Left lobe of liver (tissue), 2 donors: ENCODE results near the gene CCDC60. TPM values are rescaled to one million over a fixed set of nuclear protein-coding genes. Genes with fewer than 3 reads are reported as not detected.

Experiments used
- ATAC-seq: fragments of 200-7000 bp; cut with Tn5 transposase; one replicate; pipeline ENCODE4 v1.9.1; 2020; ENCODE audit warnings: mild to moderate bottlenecking, moderate library complexity
- DNase-seq: peaks from one replicate; pipeline ENCODE4 v3.0.0-alpha.2; 2020; ENCODE audit warnings: low spot score
- total RNA-seq: library from RNA; stranded (reverse); gene quantifications from one replicate; pipeline ENCODE4 v1.2.1, GENCODE V29; 2021
- donor health status: DM: no; HTN: no; CAD: no; lungs with moderate emphysema.
- donor health status: DM: no; HTN: yes; CAD: no.

CCDC60 gene
- not detected for total RNA-seq

DNA sequence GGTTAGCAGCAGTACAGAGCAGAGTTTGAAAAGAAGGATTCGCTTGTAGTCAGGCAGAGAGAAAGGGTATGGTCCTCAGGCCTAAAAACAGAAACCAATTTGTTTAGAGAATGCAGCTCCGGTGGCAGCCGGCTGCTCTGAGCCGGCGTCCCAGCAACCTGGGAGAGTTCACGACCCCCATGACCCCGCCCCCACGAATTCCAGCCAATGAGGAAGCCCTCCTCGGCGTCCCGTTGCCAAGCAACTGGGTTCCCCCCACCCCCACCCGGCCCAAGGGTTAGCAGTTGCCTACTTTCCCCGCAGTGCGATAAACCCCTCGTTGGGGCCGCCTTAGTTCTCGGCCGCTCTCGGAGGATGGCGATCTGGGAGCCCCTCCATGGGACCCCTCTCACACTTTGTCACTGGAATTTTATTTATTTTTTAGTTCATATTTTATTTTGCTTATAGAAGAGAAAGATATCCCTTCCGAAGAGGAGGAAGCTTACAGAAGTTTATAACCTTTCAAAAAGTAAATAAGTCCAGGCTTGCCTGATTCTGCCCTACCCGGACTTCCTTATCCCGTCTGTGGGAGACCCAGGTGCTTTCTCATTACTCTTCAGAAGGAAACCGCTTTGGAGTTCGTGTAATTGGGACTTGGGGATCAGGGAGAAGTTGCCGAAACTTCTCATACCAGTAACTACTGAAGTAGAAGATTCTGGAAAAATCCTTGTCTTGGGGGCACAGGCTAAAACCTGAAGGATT is at the start of gene CCDC60:
CCDC60 (plus strand) TSS at position 300 of the 741 bp plus-strand sequence. CDS start 448 bp downstream, outside the sequence.
- ATAC-seq = no peak

GRCh38 chr12:119288576-119288975 is 46.0 kb upstream of the CCDC60 start:
- no peak for DNase-seq
- no peak for ATAC-seq

More for the DNA sequence above, at the start of gene CCDC60:
- no peak for DNase-seq

- DNase-seq (no peak), ATAC-seq (no peak)
These were observed 41.5 kb upstream of the CCDC60 start for GRCh38 chr12:119292893-119293630.

DNA sequence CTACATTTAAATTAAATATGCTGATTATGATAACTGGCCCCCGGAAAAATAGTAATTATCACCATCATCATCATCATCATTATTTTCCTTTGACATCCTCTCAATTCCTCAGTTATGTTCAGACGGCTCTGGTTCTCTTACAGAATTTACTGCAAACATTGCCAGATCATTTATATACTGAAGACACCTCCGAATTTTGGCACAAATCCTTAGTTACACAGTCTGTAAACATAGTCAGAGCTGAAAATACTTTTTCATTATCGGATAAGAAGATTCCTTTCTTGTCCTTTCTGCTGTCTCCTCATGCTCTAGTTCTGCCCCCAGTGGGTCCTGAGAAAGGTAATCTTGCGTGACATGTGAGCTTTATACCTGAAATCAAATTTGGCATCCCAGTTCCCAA is 40.3 kb upstream of the CCDC60 start:
- ATAC-seq (no peak), DNase-seq (no peak)

- ATAC-seq (peak; percentile 26), DNase-seq (no peak)
These were observed 38.0 kb upstream of the CCDC60 start for GRCh38 chr12:119296535-119296934.

- ATAC-seq (no peak), DNase-seq (no peak)
These were observed 35.4 kb upstream of the CCDC60 start for GRCh38 chr12:119299130-119299529.

- ATAC-seq = no peak
- DNase-seq = no peak
These were observed 33.1 kb upstream of the CCDC60 start for GRCh38 chr12:119301379-119301778.

DNA sequence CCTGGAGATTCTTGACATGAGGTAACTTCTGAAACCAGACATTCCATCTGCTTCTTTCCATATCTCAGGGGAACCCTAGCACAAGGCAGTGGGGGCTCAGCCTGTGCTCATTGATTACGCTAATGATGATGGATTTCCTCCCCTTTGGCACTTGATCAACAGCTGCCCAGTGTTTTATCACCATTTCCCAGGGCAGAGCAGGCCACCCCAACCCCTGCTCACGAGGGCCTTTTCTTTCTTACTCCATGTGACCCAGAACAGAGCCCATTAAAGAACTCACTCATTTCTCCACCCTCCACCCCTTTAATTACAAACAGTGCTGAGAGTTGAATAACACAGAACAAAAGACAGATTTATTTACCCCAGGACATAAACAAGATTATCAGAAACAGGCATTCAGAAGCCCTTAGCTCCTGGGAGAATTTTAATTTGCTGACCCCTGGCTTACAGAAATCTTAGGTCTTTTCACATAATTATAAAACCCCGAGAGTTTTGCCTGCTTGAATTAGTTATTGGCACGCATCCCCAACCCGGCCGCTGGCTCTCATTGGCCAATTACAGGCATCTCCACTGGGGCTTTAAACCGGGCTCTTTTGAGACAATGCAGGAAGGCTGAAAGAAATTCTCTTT is 32.0 kb upstream of the CCDC60 start:
- DNase-seq (no peak), ATAC-seq (no peak)

DNA sequence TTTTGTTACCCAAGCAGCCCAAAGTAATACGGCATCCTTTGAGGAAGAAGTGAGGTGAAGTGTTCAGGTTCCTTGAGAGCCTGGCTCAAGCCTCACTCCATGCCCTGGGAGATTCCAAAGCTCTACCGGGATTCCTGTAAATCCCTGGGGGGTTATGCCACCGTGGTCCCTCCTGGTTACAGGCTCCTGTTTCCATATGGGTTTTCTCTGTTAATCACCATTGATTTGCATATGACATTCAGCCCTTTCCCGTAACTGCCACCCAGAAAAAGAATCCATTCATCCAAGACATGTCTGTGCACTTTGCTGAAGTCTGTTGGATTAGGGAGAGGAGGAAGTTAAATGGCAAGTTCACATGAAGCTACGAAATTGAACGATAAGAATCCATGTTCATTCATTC is 27.9 kb upstream of the CCDC60 start:
- DNase-seq (no peak), ATAC-seq (no peak)

- ATAC-seq = no peak
- no peak for DNase-seq
These were observed 26.8 kb upstream of the CCDC60 start for GRCh38 chr12:119307747-119308146.

DNA sequence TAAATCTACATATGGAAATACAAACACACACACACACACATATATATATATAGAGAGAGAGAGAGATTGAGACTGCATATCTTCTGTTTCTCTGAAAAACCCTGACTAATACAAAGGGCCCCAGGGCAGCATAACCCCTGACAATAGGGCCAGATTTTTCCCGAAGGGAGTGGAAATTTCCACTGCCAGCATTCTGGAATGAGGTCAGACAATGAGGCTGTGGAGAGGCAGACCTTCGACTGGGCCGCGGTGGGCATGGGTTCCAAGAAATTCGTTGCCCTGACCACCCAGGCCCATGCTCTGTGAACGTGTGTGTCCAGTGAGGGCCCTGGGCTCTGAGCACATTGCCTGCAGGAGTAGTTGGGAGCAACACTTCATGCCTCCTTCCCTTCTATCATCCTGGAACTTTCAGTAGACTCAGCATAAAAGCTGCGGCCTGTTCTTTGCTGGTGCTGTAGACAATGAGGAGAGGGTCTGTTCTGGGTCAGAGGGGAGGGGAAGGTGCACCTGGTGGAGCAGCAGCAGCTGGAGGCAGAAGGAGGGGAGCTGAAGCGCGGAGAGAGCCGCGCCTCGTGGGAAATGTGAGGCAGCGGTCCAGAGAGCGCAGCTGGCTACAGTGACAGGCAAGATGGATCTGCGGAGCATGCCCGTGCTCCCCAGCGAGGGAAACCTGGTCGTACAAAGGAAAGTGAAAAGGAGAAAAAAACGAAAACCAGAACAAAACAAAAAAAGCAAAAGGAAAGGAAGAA is 25.6 kb upstream of the CCDC60 start:
- DNase-seq = no peak
- no peak for ATAC-seq

DNA sequence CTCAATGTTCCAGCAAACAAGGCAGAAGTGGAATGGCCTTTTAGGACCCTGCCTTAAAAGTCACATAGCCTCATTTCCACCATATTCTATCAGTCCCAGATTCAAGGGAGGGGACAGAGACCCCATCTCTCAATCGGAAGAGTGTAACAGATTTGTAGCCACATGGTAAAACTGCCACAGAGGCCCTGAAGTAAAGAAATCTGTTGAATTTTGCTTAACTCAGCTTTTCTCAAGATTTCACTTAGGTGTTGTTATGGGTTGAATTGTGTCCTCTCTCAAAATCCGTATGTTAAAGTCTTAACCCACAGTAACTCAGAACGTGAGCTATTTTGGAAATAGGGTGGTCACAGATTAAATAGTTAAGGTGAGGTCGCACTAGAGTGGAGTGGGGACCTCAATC is 22.7 kb upstream of the CCDC60 start:
- no peak for ATAC-seq

DNA sequence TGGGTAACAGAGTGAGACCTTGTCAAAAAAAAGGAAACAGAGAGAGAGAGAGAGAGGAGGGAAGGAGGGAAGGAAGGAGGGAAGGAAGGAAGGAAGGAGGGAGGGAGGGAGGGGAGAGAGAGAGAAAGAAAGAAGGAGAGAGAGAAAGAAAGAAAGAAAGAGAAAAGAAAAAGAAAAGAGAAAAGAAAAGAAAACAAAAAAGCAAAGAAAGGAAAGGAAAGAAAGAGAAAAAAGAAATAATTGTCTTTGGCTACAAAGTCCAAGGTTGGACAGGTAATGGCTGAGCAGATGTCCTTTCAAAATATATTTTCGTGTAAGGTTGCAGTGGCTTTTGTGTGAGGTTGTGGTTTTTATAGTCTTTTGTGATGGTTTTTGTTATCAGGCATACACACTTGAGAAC is 21.6 kb upstream of the CCDC60 start:
- DNase-seq (no peak), ATAC-seq (no peak)

More for the DNA sequence above, 22.7 kb upstream of the CCDC60 start:
- no peak for DNase-seq

- ATAC-seq (no peak), DNase-seq (no peak)
These were observed 20.2 kb upstream of the CCDC60 start for GRCh38 chr12:119314290-119314689.

- DNase-seq (no peak), ATAC-seq (peak; percentile 50)
These were observed 14.9 kb upstream of the CCDC60 start for GRCh38 chr12:119319638-119320037.

- DNase-seq = no peak
- ATAC-seq = no peak
These were observed 13.9 kb upstream of the CCDC60 start for GRCh38 chr12:119320678-119321077.

DNA sequence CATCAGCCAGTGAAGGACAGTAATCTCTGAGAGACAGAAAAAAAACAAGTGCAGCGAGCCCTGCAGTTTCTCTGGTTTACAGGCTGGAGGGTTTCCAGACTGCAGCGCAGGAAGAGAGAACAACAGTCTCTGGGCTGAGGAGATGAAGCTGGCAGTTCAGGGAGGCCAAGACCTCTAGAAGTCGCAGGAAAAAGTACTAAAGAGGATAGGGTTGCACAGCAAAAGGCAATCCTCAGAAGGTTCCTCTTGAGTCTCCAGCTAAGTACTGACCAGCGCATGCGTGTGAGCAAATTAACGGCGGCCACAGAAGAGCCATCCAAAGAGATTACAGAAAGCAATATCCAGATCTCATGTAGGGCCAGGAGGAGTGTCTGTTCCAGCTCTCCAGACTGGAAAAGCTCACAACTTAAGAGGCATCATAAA is 12.2 kb upstream of the CCDC60 start:
- ATAC-seq = peak; percentile 58
- DNase-seq = peak; percentile 45

DNA sequence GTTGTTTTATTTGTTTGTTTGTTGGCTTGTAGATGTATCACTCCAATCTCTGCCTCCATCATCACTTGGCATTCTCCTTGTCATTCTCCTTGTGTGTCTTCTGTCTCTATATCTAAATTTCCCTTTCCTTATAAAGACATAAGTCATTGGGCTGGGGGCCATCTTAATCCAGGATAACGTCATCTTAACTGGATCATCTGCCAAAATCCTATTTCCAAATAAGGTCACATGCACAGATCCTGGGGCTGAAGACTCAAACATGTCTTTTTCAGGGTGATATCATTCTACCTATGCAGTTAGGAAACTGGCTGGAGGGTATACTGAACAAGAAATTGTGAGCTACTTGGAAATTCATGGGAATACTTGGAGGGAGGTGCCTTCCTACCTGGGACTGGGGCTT is 8.7 kb upstream of the CCDC60 start:
- ATAC-seq (no peak), DNase-seq (no peak)

- ATAC-seq (no peak), DNase-seq (no peak)
These were observed 8.2 kb upstream of the CCDC60 start for GRCh38 chr12:119326341-119326740.

DNA sequence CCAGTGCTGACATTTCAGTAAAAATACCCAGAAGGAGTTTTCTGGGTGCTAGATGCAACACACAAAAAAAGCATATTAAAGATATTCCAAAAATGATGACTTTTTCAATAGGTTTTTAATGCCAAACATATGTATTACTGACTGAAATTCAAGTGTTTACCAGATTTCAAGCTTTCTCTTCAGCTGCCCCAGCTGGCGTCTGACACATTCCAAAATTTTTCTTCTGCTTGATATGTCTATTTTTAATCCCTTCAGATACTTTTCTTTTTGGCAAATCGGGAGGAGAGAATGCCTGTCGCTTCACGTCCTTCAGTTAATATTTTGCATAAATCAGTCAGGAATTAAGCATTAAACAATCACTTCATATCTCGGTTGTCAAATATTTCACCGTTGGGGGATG is 7.1 kb upstream of the CCDC60 start:
- ATAC-seq (no peak), DNase-seq (no peak)

- no peak for DNase-seq
These were observed 6.4 kb upstream of the CCDC60 start for GRCh38 chr12:119328111-119328510.

More at GRCh38 chr12:119328111-119328510, 6.4 kb upstream of the CCDC60 start:
- ATAC-seq = peak; percentile 61
